ENCODE data around the gene HSDL1. TPM values are rescaled to one million over a fixed set of nuclear protein-coding genes. Genes with fewer than 3 reads are reported as not detected.

The HSDL1 gene
- total RNA-seq, 1 experiment from 2014 or later = 34.2 TPM

- Mint-ChIP-seq H3K27ac (peak within 1 kb of the TSS in 2 of 3 experiments; percentile 82 to 87; a peak in 3 of 7 replicates), H3K9me3 (no peaks in the 10 kb centered on the region), H3K4me3 (peak within 1 kb of the TSS; percentile 92 to 94), H3K4me1 (peaks cover 8 to 13% of the 10 kb centered on the region in 2 experiments), H3K27me3 (ENCODE audit: low read depth) (peaks cover 2% of the 10 kb centered on the region; the same call in 1 of the 2 replicates), H3K36me3 (ENCODE audit: insufficient read depth in 1 of 3, low read depth in 3 of 3) (peaks cover 12 to 34% (median 34%) of the 10 kb centered on the region in 3 experiments; a peak in 6 of 7 replicates)
- no peaks in the 10 kb centered on the region for H3K4me1 ChIP-seq (ENCODE audit: insufficient read depth, low read length)
- H3K18ac ChIP-seq (ENCODE audit: insufficient read length, low read depth, low read length) = peak within 1 kb of the TSS; percentile 56
- H4K91ac ChIP-seq (ENCODE audit: insufficient read length, low read depth, low read length) = no peak within 1 kb of the TSS
- H2AK5ac ChIP-seq (ENCODE audit: insufficient read length, low read length) = no peak within 1 kb of the TSS
- no peak within 1 kb of the TSS for H4K5ac ChIP-seq (ENCODE audit: insufficient read length, low read depth, low read length)
- H2BK15ac ChIP-seq (ENCODE audit: low read depth, low read length) = no peak within 1 kb of the TSS
- no peaks in the 10 kb centered on the region for H3K9me3 ChIP-seq (ENCODE audit: control insufficient read depth, low read depth, low read length)
- peak within 1 kb of the TSS; percentile 93 for H3K9ac ChIP-seq (ENCODE audit: extremely low read depth, insufficient read length, low read length)
- peak; percentile 89 for DNase-seq
- H3K79me2 ChIP-seq (ENCODE audit: insufficient read depth, low read length) = peaks cover 9% of the 10 kb centered on the region; the same call in 1 of the 2 replicates
- TF ChIP-seq CTCF (conservative IDR thresholded peaks at IDR 0.05) = peak; percentile 94
- H3K27ac ChIP-seq (ENCODE audit: insufficient read length, low read depth, low read length) = no peak within 1 kb of the TSS
- H2BK120ac ChIP-seq (ENCODE audit: low read depth, low read length, poor library complexity, severe bottlenecking) = no peak within 1 kb of the TSS
- H3K4me2 ChIP-seq (ENCODE audit: insufficient read depth, insufficient read length, low read length) = peak within 1 kb of the TSS; percentile 52
- WGBS (ENCODE audit: extremely low coverage, insufficient read length, low lambda C conversion rate) = no CpG with 5 or more reads among the region's 55 CpGs
- H3T11ph ChIP-seq (ENCODE audit: low read length) = no peak within 1 kb of the TSS
- peak within 1 kb of the TSS; percentile 24 for H2AFZ ChIP-seq (ENCODE audit: low read length)
- peaks cover 6% of the 10 kb centered on the region for H3K79me1 ChIP-seq (ENCODE audit: insufficient read depth, low read depth, low read length, poor library complexity, severe bottlenecking)
- peak within 1 kb of the TSS; percentile 84 for H3K14ac ChIP-seq (ENCODE audit: insufficient read depth, low read length)
- H2BK12ac ChIP-seq (ENCODE audit: insufficient read length, low read depth, low read length) = no peak within 1 kb of the TSS
- H3K27me3 ChIP-seq (ENCODE audit: insufficient read depth, low read length) = no peaks in the 10 kb centered on the region
- H2BK5ac ChIP-seq (ENCODE audit: insufficient read length, low read length) = no peak within 1 kb of the TSS
- no peak within 1 kb of the TSS for H2BK20ac ChIP-seq (ENCODE audit: low read depth, low read length, poor library complexity, severe bottlenecking)
- H3K56ac ChIP-seq (ENCODE audit: insufficient read length, low read depth, low read length) = no peak within 1 kb of the TSS
- peaks cover 6% of the 10 kb centered on the region for H3K23me2 ChIP-seq (ENCODE audit: insufficient read length, low read depth, low read length, poor library complexity, severe bottlenecking)
- H3K23ac ChIP-seq (ENCODE audit: insufficient read length, low read depth, low read length) = no peak within 1 kb of the TSS
- H4K8ac ChIP-seq (replicated peaks; ENCODE audit: insufficient read length, low read depth, low read length) = no peak within 1 kb of the TSS
- H3K4ac ChIP-seq (ENCODE audit: low read depth, low read length) = no peak within 1 kb of the TSS
- H4K20me1 ChIP-seq (ENCODE audit: control insufficient read depth, insufficient read depth, insufficient read length) = no peaks in the 10 kb centered on the region
Measured at GRCh38 chr16:84186685-84187437, 41.9 kb upstream of the HSDL1 start, which contains the start of gene TAF1C. Gene TAF1C, minus strand, starts transcription at chr16:84187057. Its CDS starts 2,069 bp downstream, at chr16:84184988.

Measured in H9 (cell line).